GM12878 (cell line): ENCODE data around the gene HPX. TPM values are rescaled to one million over a fixed set of nuclear protein-coding genes. Genes with fewer than 3 reads are reported as not detected.

Source experiments
- ATAC-seq: fragments of 200-7000 bp; cut with Tn5 transposase; 3 replicates; pipeline ENCODE4 v1.9.1; 2020; ENCODE audit warnings: mild to moderate bottlenecking, moderate library complexity
- BruUV-seq: library from RNA; stranded (reverse); fragments of 400-500 nt; replicated peaks from 2 replicates; lab custom pipeline; 2021; lab: Mats Ljungman, UMichigan
- CTCF ChIA-PET: fragments of 300-600 bp; sonication (Branson Sonifier 250); formaldehyde crosslinking; extraction: SDS; loops from one replicate; lab custom pipeline; 2021; ENCODE audit warnings: inconsistent platforms; lab: Yijun Ruan, JAX
- POLR2A ChIA-PET: fragments of 350-600 bp; formaldehyde crosslinking; extraction: SDS; loops from one replicate; lab custom pipeline; 2021; ENCODE audit warnings: inconsistent platforms; lab: Charles Lee
- RAD21 ChIA-PET: fragments of 300-600 bp; sonication (Branson Sonifier 250); formaldehyde crosslinking; loops from one replicate; lab custom pipeline; 2023; ENCODE audit warnings: antibody characterized with exemption; ENCODE audit not compliant: unreplicated experiment; lab: Charles Lee
- SMC1A ChIA-PET: fragments of 300-600 bp; sonication (Branson Sonifier 250); formaldehyde crosslinking; loops from one replicate; lab custom pipeline; 2023; ENCODE audit not compliant: unreplicated experiment, uncharacterized antibody; lab: Charles Lee
- DNase-seq: peaks from one replicate; pipeline ENCODE4 v3.0.0-alpha.2; 2011; ENCODE audit warnings: low read depth, low spot score
- FAIRE-seq: peaks from 3 replicates; lab custom pipeline; 2011; peaks lifted over from hg19 to GRCh38; lab: Jason Lieb, UNC
- H2AFZ ChIP-seq: 2 replicates; pipeline ENCODE4 v1.6.0; 2011; ENCODE audit warnings: low read depth, low read length, control low read depth; ENCODE audit not compliant: control insufficient read depth
- H3K27ac ChIP-seq: 2 replicates; pipeline ENCODE4 v1.5.1; 2011; ENCODE audit warnings: control low read depth; ENCODE audit not compliant: control insufficient read depth, insufficient read depth
- H3K27me3 ChIP-seq, 2 experiments: replicated peaks in 1 of 2; 2 replicates each; pipeline versions ENCODE4 v1.6.0 to v1.6.1; 2011; ENCODE audit warnings: low read length in 1 of 2; ENCODE audit not compliant: control insufficient read depth in 2 of 2, insufficient read depth in 2 of 2
- H3K36me3 ChIP-seq, 2 experiments: 2 replicates each; pipeline ENCODE4 v1.5.1; 2011; ENCODE audit warnings: low read length in 1 of 2; ENCODE audit not compliant: control insufficient read depth in 2 of 2, insufficient read depth in 2 of 2
- H3K4me1 ChIP-seq: 2 replicates; pipeline ENCODE4 v1.6.1; 2011; ENCODE audit warnings: mild to moderate bottlenecking, low read length, moderate library complexity, mixed read lengths; ENCODE audit not compliant: control insufficient read depth, insufficient read depth
- H3K4me2 ChIP-seq: 2 replicates; pipeline ENCODE4 v1.6.0; 2011; ENCODE audit warnings: control low read depth; ENCODE audit not compliant: control insufficient read depth, insufficient read depth
- H3K4me3 ChIP-seq: fragments of 200-600 bp; sonication (generic); 2 replicates; pipeline ENCODE4 v1.5.1; 2016
- H3K79me2 ChIP-seq: 2 replicates; pipeline ENCODE4 v1.6.0; 2011; ENCODE audit warnings: low read length; ENCODE audit not compliant: control insufficient read depth, insufficient read depth
- H3K9ac ChIP-seq: 2 replicates; pipeline ENCODE4 v1.8.0; 2011; ENCODE audit warnings: low read length, control low read depth, mixed read lengths; ENCODE audit not compliant: control insufficient read depth, insufficient read depth
- H3K9me3 ChIP-seq: replicated peaks from 3 replicates; pipeline ENCODE4 v1.5.1; 2011; ENCODE audit warnings: mild to moderate bottlenecking, low read length; ENCODE audit not compliant: control insufficient read depth, insufficient read depth
- H4K20me1 ChIP-seq: 2 replicates; pipeline ENCODE4 v1.6.0; 2011; ENCODE audit not compliant: control insufficient read depth, insufficient read depth
- WGBS: methylation state at CpG from one replicate; pipeline ENCODE4 v1.1.6; 2016; ENCODE audit warnings: low lambda C conversion rate; ENCODE audit not compliant: insufficient replicate concordance, insufficient coverage; ENCODE audit errors: missing lambda C conversion rate; 5-methylcytosine and 5-hydroxymethylcytosine counted together
- in situ Hi-C: fragments of 300-500 bp; cut with MboI; formaldehyde crosslinking; loops from 9 replicates; pipeline ENCODE4 v1.14.3; 2018; ENCODE audit warnings: mixed read lengths
- intact Hi-C: fragments of 100-400 bp; cut with micrococcal nuclease; formaldehyde crosslinking; loops from one replicate; pipeline ENCODE4 v1.14.2; 2022; ENCODE audit not compliant: unreplicated experiment
- polyA plus RNA-seq, 11 experiments: library from polyadenylated mRNA; depleted of rRNA in 4 of 11; unstranded in 6 of 11; stranded (reverse) in 5 of 11; fragments of >200 nt; fragmentation: Nextera tagmentation in 4 of 11; fragmentation: Illumina TruSeq in 1 of 11; extraction: Ambion mirVana in 4 of 11; extraction: Trizol in 1 of 11; gene quantifications; 1 replicate in 1 of 11; 2 replicates in 10 of 11; pipeline versions ENCODE4 v1.2.1 to v1.2.3, GENCODE V29; 2011 to 2016; ENCODE audit warnings: inconsistent platforms in 2 of 11, missing spikeins in 2 of 11, low read depth in 1 of 11
- total RNA-seq, 4 experiments: library from RNA; depleted of rRNA in 3 of 4; stranded (reverse); fragments of >200 nt in 3 of 4; fragmentation: Illumina TruSeq in 1 of 4; extraction: Trizol in 1 of 4; gene quantifications; 2 replicates each; pipeline versions ENCODE4 v1.2.1 to v1.2.3, GENCODE V29; 2013 to 2021
- TF ChIP-seq, protein P1 (sequence below): fragments of 450-650 bp; IDR thresholded peaks from 2 replicates; pipeline ENCODE4 v1.6.1; 2014; ENCODE audit warnings: mild to moderate bottlenecking
- TF ChIP-seq, protein P2 (sequence below): fragments of 450-650 bp; IDR thresholded peaks from 2 replicates; pipeline ENCODE4 v1.6.1; 2017; ENCODE audit warnings: antibody characterized with exemption, mild to moderate bottlenecking, moderate library complexity

The HPX gene
- total and polyA plus RNA-seq, 10 of the 15 experiments (the other 5 are each of a cell fraction or from before 2014, with no cell fraction given): 0.08 to 1.7 (median 0.18) TPM; not detected in 1

DNA sequence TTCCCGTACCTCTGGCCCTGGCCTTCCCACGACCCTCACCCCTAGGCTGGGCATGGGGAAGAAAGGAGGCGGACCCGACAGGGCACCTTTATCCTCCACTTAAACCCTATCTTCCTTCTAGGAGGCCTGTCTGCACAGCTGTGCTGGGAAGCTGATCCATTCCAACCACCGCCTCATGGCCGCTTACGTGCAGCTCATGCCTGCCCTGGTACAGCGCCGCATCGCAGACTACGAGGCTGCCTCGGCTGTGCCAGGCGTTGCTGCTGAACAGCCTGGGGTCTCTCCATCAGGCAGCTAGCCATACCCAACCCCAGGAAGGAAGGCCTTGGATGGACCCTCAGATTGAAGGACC is 41.1 kb upstream of the HPX start:
- RAD21 ChIA-PET: interaction anchor here (0.9 to 1.7 kb wide), 11 partner anchors 10 to 201 kb away, joined by 3 to 13 read pairs (median 4); partner anchors contain the start of genes MRPL17 and TPP1
- ATAC-seq (peak; percentile 29), DNase-seq (no peak), FAIRE-seq (no peak)
- intact Hi-C loops: loop anchor here (2.0 to 10.0 kb wide), 3 partner anchors 125 to 1043 kb away; partner anchors contain the start of genes CNGA4 and FHIP1B
- H4K20me1 ChIP-seq: no peaks in the 10 kb centered on the region
- H3K9ac ChIP-seq: peak overlapping the region; percentile 89
- CTCF ChIA-PET: interaction anchor here (0.6 to 10.7 kb wide), 12 partner anchors 13 to 201 kb away, joined by 3 to 119 read pairs (median 6); partner anchors contain the start of gene MRPL17
- POLR2A ChIA-PET: interaction anchor here (0.8 to 2.0 kb wide), 10 partner anchors 12 to 247 kb away, joined by 3 to 26 read pairs (median 5); partner anchors contain the start of genes FHIP1B, ILK, MRPL17 and SMPD1
- H3K4me1 ChIP-seq: peaks cover 19% of the 10 kb centered on the region
- no peaks in the 10 kb centered on the region for H3K9me3 ChIP-seq
- H3K4me2 ChIP-seq: peak overlapping the region; percentile 98
- no TSS peak for BruUV-seq
- H3K4me3 ChIP-seq: peak overlapping the region; percentile 93
- H3K79me2 ChIP-seq: peaks cover 40% of the 10 kb centered on the region
- no peaks in the 10 kb centered on the region for H3K27me3 ChIP-seq
- TF ChIP-seq, protein P1, sequence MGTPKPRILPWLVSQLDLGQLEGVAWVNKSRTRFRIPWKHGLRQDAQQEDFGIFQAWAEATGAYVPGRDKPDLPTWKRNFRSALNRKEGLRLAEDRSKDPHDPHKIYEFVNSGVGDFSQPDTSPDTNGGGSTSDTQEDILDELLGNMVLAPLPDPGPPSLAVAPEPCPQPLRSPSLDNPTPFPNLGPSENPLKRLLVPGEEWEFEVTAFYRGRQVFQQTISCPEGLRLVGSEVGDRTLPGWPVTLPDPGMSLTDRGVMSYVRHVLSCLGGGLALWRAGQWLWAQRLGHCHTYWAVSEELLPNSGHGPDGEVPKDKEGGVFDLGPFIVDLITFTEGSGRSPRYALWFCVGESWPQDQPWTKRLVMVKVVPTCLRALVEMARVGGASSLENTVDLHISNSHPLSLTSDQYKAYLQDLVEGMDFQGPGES: no peak
- TF ChIP-seq, protein P2, sequence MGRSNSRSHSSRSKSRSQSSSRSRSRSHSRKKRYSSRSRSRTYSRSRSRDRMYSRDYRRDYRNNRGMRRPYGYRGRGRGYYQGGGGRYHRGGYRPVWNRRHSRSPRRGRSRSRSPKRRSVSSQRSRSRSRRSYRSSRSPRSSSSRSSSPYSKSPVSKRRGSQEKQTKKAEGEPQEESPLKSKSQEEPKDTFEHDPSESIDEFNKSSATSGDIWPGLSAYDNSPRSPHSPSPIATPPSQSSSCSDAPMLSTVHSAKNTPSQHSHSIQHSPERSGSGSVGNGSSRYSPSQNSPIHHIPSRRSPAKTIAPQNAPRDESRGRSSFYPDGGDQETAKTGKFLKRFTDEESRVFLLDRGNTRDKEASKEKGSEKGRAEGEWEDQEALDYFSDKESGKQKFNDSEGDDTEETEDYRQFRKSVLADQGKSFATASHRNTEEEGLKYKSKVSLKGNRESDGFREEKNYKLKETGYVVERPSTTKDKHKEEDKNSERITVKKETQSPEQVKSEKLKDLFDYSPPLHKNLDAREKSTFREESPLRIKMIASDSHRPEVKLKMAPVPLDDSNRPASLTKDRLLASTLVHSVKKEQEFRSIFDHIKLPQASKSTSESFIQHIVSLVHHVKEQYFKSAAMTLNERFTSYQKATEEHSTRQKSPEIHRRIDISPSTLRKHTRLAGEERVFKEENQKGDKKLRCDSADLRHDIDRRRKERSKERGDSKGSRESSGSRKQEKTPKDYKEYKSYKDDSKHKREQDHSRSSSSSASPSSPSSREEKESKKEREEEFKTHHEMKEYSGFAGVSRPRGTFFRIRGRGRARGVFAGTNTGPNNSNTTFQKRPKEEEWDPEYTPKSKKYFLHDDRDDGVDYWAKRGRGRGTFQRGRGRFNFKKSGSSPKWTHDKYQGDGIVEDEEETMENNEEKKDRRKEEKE: no peak
- TF ChIP-seq, all 136 proteins: peak for 0
- H3K36me3 ChIP-seq: peaks cover 1 to 18% of the 10 kb centered on the region in 2 experiments; a peak in 3 of 4 replicates
- SMC1A ChIA-PET: interaction anchor here (0.8 to 2.9 kb wide), 8 partner anchors 12 to 201 kb away, joined by 3 to 14 read pairs (median 4); partner anchors contain the start of gene MRPL17
- in situ Hi-C loops: loop anchor here (5.0 kb wide), 1 partner anchor 125 kb away; no protein-coding TSS in a partner anchor
- 1% methylated on average over 13 of the region's 13 CpGs for WGBS
- H2AFZ ChIP-seq: no peak overlapping the region
- peak overlapping the region; percentile 80 for H3K27ac ChIP-seq
